AG10803 (cell line): ENCODE measurements around the gene INMT.

Source experiments
- DNase-seq: peaks from one replicate; pipeline ENCODE4 v3.0.0; 2010; ENCODE audit warnings: low read depth
- H3K4me3 ChIP-seq: 2 replicates; pipeline ENCODE4 v1.5.1; 2011; ENCODE audit warnings: mild to moderate bottlenecking, low read length, control low read depth
- TF ChIP-seq, protein P1 (sequence below): conservative IDR thresholded peaks from 2 replicates; pipeline ENCODE4 v1.5.1; 2011; ENCODE audit warnings: mild to moderate bottlenecking, low read length, control low read depth, inconsistent platforms

INMT gene

GRCh38 chr7:30751696-30752273, at the start of gene INMT:
INMT (plus strand) TSS chr7:30752135; CDS start chr7:30752151, 16 bp downstream.
- H3K4me3 ChIP-seq = no peak within 1 kb of the TSS; the same call in 1 of the 2 replicates
- no peak for DNase-seq
- TF ChIP-seq, protein P1, sequence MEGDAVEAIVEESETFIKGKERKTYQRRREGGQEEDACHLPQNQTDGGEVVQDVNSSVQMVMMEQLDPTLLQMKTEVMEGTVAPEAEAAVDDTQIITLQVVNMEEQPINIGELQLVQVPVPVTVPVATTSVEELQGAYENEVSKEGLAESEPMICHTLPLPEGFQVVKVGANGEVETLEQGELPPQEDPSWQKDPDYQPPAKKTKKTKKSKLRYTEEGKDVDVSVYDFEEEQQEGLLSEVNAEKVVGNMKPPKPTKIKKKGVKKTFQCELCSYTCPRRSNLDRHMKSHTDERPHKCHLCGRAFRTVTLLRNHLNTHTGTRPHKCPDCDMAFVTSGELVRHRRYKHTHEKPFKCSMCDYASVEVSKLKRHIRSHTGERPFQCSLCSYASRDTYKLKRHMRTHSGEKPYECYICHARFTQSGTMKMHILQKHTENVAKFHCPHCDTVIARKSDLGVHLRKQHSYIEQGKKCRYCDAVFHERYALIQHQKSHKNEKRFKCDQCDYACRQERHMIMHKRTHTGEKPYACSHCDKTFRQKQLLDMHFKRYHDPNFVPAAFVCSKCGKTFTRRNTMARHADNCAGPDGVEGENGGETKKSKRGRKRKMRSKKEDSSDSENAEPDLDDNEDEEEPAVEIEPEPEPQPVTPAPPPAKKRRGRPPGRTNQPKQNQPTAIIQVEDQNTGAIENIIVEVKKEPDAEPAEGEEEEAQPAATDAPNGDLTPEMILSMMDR = no peak

DNA sequence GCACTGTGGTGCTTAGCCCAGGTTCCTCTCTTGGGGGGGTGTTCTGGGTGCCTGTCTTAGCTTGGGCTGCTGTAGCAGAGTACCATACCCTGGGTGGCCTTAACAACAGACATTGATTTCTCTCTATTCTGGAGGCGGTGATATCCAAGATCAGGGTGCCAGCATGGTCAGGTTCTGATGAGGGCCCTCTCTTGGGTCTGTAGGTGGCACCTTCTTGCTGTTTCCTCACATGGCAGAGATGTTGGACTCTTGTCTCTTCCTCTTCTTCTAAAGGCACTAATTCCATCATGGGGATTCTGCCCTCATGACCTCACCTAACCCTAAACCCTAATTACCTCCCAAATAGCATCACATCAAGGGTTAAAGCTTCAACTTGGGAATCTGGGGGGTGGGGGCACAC, 49.7 kb upstream of the INMT start:
- TF ChIP-seq, protein P1 = no peak
- DNase-seq = no peak
- H3K4me3 ChIP-seq = no peak overlapping the region

GRCh38 chr7:30703756-30704155, 48.2 kb upstream of the INMT start:
- no peak overlapping the region for H3K4me3 ChIP-seq
- TF ChIP-seq, protein P1 = no peak
- DNase-seq = no peak

- DNase-seq = no peak
- TF ChIP-seq, protein P1 = no peak
- no peak overlapping the region for H3K4me3 ChIP-seq
Measured at GRCh38 chr7:30705008-30705407, 46.9 kb upstream of the INMT start.

GRCh38 chr7:30705596-30705995, 46.3 kb upstream of the INMT start:
- TF ChIP-seq, protein P1 = no peak
- no peak overlapping the region for H3K4me3 ChIP-seq
- DNase-seq = no peak

GRCh38 chr7:30706316-30706715, 45.6 kb upstream of the INMT start:
- no peak for DNase-seq
- TF ChIP-seq, protein P1 = no peak
- H3K4me3 ChIP-seq = no peak overlapping the region

DNA sequence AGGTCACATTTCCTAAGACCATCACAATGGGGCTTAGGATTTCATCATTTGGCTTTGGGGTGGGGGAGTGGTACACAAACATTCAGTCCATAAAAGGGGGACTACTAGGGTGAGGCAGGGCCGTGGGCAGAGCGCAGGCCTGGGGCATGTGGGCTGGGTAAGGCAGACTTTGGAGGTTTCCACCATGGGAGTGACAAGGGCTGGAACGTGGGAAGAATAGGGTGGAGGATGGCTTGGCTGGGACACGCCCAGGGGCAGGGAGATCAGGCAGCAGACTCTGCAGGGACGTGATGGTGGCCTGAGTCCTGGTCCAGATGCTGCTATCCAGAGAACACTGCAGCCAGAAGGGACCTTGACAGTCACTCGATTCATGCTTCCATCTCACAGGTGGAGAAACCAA, 45.0 kb upstream of the INMT start:
- H3K4me3 ChIP-seq = no peak overlapping the region
- TF ChIP-seq, protein P1 = no peak
- DNase-seq = no peak
